Central memory CD4-positive, alpha-beta T cell (primary cell): Measurements from ENCODE around the gene GALNT2.

Experiments used
- DNase-seq: peaks from one replicate; pipeline ENCODE4 v3.0.0; 2022

Gene GALNT2

DNA sequence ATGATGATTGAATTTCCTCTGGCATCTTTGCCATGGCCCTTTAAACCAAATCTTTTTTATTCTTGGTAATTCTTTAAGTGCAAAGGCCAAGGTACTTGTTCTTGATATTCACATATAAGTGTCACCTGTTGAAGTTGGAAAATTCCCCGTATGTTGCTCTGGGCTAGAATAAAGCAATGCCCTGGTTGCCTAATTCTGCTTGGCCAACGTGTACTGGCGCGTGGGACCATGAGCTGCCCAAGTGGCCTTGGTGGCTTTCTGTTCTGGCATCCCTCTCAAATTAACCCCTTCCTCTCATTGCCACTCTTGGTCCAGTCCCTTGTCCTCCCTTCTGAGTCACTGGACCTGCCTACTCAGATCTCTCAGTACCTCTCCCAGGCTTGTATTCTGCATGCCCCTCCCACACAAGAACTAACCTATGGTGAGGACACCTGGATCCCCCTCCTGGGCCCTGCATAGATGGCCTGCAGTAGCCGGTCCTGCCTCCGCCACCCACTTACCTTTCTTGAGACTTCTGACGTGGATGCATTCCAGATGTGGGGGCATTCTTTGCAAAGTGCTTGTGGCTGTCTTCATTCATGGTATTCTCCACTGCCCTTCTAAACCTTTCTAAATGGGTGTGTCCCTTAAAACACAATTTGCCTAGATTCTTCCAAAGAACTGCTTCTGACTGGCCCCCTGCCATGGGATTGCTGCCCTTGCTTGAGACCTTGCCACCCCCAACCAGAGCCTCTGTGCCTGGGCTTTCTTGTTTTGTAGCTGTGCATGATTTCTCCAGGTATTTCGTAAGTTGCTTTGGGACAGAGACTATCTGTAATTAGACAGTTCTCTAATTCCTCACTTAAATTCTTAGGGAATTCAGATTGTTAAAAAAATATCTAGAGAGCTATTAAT is 152.4 kb downstream of the GALNT2 start:
- DNase-seq = no peak

DNA sequence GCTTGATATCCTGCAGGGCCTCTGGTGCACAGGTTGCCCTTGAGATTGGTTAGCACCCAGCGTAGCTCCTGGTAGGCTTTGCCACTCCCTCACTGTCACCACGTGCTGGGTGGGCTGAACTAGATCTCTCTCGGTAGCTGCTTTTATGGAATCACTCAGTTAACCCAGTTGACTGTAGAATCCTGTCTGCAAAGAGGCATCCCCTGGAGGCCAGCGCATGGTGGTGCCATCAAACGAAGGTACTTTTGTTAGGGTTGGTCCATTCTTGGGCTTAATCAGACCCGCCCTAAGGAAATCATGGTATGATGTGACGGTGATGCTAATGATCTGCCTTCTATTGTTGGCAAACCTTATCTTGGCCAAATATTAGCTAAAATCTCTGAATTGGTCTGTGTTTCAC is 153.4 kb downstream of the GALNT2 start:
- no peak for DNase-seq

DNA sequence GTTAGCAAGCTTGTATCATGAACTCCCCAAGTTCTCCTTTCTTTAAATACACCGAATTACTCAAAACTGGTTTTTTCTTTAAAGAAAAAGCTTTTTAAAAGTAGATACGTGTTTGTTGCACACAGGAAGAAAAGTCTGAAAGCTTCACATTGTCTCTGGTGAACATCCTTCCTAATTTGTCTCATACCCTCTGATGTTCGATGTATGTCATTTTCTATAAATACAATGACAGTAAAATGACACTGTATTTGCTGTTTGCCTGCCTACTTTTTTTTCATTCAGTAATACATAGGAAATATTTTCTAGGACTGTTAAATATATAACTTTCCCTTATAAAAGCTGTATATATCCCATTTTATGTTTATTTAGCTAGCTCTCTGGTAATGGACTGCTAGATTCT is 153.9 kb downstream of the GALNT2 start:
- no peak for DNase-seq

DNA sequence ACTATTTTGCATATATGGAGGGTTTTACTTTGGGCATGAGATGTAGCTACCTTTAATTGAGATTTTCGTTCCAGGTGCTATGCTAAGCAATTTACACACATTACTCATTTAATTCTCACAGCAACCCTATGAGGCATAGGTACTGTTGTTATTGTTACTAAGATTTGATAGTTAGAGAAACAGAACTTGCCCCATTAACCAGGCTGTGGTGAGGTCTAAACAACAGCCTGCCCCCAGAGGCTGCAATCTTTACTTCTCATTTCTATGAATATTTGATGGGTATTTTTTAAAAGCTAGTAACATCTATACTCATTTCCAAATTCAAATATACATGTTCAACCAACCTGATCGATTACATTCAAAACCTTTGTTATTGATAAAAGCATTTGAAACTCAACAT is 155.6 kb downstream of the GALNT2 start:
- DNase-seq = no peak

DNA sequence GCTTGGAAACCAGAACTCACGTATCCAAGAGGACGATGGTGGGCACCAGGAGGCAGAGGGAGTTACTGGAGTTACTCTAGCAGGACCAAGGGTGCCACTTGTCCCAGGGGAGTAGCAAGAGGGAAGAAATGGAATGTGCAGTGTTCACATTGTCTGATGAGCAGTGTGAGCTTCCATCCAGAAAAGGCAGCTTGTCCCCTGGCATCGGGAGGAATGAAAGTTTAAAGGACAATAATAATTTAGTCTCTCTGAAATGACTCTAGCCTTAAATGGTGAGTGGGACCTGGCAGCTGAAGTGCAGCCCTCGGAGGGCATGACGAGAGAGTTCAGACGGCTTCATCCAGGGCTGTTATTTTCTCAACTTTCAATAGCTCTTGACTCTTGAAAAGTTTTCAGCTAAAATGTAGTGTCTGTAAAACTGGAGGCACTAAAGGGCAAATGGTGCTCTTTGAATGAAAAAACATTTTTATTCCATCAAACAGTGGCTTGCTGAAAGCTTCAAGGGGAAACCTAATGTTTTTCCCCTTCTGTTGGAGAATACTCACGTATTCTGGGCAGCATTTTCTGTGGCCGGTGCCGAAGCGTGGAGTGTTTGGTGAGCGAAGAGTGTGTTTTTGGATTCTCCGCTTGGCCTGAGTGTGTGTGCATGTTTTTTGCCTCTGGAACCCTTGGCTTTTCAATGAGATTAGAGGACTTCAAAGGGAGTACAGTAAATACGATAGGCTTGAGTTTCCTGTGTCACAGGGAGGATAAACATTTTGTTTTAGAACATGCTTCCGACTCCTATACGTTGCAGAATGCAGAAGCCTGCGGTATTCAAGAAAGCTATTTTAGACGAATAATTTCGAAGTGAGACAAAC is 157.3 kb downstream of the GALNT2 start:
- DNase-seq = no peak

DNA sequence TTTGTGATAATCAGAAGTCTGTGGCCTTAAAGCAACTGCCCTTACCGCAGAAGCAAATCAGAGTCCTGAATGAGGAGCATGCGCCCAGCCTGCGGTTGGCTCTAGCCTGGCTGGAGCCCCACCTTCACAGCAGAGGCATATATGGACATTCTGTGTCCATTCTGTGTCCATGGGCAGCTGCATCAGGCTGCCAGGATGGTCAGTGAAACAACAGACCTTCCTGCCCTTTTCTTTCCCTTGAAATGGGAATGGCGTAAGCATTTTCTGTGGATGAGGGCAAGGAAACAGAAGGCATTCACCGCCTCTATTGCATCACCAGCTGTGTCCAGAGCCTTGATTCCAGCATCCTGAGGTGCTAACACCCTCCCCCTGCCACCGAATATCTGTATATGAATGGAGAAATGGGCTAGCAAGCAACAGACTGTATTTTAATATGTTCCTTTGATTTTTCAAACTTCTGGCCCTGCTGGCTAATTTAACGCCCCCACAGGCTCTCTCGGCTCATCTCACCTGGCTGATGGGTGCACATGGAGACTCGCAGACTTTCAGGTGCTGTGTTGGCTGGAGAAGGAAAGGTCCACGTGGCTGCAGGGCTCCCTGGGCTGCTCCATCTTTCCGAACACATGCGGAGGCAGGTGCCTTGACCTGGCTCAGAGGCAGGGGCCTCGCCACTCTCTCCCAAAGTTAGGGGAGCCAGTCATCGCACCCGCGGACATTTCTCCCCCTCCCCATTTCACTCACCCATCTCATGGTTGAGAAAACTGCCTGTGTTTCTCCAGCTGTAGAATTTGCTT is 159.2 kb downstream of the GALNT2 start:
- DNase-seq = no peak

DNA sequence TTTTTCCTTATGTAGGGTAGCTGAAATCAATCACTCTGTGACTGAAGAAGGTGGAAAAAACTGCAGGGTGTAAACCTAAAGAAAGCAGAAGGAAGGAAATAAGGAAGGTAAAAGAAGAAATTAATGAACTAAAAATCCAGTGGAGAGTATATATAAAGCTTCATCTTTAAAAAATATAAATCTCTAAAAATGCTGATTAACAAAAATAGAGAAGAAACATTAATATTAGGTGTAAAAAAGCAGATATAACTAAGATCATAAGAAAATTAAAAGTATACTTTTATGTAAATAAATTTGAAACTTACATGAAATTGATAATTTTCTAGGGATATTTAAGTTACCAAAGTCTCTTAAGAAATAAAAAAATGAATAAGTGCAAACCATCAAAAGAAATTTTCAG is 159.8 kb downstream of the GALNT2 start:
- no peak for DNase-seq

DNA sequence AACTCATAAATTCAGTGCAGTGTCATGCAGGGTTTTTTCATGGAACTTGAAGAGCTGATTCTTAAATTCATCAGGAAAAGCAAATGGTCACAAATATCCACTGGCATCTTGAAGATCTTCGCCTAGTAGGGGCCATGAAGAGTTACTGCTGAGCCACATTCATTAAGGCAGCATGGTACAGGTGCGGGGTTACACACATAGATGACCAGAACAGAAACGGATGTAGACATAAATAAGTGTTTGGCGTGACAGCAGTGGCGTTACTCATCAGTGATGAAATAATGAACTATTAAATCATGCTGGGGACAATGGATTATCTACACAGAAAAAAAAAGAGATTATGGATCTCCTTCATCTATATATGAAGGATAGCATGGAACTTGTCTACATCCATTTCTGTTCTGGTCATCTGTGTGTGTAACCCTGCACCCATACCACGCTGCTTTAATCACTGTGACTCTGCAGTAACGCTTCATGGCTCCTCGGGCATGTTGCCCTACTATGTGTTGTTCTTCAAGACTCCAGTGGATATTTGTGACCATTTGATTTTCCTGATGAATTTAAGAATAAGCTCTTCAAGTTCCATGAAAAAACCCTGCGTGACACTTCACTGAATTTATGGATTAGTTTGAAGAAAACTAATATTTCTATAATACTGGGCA is 161.3 kb downstream of the GALNT2 start:
- DNase-seq = no peak

DNA sequence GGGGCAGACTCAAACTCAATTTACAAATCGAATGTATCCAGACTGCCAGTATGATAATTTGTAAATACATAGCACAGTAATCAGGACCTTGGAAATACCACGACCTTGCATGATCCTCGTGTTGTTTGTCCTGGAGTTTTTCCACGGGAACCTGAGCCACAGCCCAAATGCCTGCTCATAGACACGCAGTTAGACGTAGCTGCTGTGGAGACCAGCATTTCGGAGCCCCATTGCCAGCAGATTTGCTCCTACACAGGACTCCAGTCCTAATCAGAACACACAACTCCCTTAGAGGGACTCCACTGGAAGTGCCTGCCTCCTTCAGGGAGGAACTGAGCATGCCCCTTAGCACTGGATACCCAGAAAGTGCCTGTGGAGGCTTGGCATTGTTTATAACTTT is 163.2 kb downstream of the GALNT2 start:
- no peak for DNase-seq

DNA sequence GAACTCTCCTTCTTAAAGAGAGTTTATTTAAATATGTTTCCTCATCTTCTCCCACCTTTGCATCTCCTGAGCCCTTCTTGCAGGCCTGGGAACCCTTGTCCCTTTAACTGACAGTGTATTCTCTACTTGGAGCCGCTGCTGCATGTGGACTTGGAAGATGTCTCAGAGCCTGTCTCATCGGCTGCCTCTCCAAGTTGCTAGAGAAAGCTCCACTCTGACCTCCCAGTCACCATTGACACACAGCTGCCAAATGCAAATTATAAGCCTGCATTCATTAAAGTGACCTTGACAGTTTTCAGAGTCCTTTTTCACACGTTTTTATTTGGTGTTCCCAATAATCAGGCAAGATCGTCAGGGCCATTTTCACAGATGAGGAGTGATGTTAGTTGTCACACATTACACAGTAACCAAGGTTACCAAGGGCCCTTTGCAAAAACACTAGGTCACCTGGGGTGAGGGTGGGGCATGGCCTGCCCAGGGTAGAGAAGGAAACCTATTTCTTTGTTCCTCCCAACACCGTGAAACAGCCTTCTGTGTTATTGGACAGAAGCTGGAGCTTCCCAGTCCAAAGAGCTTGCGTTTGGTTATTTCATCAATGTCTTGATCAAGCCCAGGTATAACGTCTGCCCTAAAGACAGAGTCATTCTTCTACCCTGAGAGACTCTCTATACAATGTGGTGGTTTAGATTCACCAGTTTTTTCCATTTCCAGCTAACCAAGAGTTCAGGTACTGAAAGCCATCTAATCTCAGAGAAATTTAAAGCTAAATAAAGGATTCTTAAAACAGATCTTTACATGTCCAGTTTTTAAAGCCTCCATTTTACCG is 164.1 kb downstream of the GALNT2 start:
- DNase-seq = no peak

DNA sequence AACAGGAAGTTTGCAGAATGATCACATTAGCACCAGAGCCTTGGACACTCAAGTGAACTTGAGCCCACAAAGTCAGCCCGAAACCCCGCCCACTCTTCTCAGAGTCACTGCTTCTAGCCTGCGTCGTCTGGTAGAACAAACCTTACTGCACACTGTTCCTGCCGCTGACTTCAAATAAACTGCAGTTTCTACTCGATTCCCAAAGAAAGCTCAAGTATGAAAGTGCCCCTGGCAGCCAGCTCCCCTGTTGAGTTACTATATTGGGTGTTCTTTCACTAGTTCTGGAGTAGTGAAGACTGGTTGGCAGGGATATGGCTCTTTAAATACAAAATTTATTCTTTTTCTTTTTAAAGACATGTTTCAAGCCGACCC is 164.7 kb downstream of the GALNT2 start:
- no peak for DNase-seq

DNA sequence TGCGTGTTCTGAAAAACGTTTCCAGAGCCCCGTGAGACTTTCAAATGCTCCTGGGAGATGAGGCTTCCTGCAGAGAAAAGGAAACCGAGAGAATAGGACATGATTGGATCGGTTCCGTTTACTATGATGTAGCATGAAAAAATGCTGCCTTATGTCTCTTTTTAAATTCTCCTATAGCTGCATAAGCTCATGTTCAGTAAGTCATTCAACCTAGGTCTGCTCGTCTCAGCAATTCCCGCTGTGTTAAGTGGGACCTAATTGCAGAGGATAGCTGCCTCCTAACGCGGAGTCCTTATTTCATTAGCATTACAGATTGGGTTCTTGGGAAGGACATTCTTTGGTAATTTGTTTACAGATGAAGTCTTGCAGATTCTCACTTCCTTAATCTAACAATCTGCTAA is 165.3 kb downstream of the GALNT2 start:
- no peak for DNase-seq

DNA sequence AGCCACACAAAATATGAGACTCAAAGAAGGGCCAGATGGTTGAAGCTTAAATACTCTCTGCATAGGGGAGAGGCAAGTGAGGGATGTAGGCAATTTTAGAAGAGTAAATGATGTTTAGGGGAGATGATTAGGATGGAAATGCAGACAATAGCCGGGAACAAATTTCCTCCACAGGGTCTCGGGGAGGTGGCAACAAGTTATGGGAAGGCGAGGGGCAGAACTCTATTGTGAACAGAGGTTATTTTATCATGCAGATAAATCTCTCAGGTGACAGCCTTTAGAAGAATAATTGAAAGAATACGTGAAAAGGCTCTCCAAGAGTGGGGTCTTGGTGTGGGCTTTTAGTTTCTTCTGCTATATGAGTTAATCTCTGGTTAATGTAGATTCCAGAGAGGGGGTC is 166.7 kb downstream of the GALNT2 start:
- no peak for DNase-seq

DNA sequence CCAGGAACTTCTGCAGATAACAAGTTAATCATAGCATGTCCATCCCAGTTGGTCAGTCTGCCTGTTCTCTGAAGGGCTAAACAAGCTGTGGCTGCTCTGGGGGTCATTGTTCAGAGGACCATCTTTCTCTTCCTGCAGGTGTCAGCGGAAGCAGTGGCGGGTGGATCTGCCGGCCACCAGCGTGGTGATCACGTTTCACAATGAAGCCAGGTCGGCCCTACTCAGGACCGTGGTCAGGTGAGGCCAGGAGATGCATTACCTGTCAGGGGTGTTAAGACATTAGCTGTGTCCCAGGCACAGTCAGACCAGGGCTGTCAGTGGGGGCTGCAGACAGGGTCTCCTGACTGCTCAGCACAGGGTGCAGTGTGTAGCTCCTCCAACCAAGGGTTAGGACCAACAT is 168.8 kb downstream of the GALNT2 start:
- DNase-seq = no peak

DNA sequence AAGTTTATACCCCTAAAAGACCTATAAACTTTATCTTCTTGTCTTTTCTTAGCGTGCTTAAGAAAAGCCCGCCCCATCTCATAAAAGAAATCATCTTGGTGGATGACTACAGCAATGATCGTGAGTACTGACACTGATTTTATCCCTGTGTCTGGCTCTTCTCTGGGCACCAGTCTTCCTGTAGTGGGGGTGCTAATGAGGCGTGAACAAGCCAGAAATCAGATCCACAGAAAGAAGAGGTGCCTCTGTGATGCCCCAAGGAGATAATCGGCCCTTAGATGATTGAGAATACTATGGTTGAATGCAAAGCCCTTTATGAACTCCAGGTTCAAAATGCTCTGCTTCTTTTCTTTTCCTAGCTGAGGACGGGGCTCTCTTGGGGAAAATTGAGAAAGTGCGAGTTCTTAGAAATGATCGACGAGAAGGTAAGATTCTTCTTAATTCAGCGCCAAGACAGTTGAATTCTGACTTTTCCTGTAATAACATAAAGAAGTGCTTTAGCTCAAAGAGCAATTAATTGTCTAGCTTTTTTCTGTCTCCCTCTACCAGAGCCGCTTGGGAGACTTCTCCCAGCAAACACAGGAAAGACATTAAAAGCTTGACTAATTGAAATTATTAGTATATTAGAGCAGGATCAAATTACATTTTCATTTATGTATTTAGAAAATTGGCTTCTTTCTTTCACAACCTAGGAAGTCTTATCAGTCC is 169.4 kb downstream of the GALNT2 start:
- no peak for DNase-seq

DNA sequence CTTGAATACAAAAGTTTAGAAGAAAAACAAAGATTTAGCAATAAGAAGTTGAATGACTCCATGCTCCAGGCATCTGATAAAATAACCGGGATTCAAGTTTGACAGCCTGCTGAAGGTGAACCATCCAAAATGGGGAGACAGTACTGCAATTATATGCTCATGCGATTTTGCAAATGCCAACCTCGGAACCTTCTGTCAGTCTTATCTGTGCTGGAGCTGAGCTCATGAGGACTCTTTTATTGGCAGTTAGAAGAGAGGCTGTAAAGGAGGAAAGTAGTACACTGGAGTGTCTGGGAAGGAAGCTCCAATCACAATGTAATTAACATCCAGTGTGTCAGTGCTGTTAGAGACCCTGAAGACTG is 170.0 kb downstream of the GALNT2 start:
- no peak for DNase-seq

DNA sequence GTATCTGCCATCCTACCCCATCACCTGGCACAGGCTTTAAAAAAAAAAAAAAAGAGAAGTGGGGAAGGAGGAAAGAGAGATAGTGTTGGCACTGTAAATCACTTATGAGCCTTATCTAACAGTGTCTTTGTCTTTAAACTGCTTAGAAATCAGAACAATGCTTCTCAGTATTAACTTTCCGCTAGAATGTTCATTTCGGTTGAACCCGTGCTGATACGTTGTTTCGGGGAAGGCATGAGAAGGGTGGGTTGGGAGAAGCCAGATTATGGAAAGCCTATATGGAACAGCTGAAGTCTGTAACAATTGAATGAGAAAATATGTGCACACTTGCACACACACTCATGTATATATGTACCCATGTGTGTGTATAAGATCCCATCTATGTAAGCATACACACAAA is 170.8 kb downstream of the GALNT2 start:
- DNase-seq = no peak

DNA sequence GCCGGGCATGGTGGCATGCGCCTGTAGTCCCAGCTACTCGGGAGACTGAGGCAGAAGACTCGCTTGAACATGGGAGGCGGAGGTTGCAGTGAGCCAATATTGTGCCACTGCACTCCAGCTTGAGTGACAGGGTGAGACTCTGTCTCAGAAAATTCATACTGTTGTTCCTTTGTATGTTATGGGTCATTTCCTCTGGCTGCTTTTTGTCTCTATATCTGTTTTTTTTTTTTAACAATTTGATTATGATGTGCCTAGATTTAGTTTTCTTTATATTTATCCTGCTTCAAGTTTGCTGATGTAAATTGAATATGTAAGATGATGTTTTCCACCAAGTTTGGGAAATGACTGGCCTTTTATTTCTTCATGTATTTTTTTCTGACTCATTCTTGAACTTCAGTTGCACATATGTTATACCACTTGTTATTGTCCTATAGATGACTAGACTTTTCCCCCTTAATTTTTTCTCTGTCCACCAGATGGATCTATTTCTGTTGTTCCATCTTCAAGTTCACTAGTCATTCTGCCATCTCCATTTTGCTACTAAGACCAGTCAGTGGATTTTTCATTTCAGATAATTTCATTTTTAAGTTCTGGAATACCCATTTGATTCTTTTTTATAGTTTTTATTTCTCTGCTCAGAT is 173.5 kb downstream of the GALNT2 start:
- no peak for DNase-seq

DNA sequence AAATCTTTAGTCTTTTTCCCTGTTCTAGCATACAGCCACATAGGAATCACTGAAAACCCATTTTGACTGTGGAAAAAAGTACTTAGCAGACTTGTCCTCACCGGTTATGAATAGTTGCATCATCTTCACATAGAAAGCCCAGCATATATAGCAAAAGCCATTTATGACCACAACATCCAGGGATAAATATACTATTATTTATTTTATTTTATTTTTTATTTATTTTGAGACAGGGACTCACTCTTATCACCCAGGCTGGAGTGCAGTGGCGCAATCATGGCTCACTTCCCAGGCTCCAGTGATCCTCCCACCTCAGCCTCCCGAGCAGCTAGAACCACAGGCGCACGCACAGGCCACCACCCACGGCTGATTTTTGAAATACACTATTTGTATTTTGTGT is 175.3 kb downstream of the GALNT2 start:
- no peak for DNase-seq

DNA sequence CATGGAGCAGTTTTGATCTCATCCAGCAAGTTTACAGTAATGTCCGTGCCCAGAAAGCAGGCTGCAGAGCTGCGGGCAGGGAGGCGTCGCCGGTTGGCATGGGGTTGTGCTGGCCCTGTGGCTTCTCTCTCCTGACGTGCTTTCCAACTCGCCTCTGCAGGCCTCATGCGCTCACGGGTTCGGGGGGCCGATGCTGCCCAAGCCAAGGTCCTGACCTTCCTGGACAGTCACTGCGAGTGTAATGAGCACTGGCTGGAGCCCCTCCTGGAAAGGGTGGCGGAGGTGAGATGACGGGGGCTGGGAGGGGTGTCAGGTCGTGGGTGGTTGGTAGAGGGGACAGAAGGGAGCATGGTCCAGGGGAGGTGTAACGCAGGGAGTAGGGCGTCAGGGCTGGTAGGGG is 176.1 kb downstream of the GALNT2 start:
- no peak for DNase-seq
